HL-60 (cell line): ENCODE results near the gene PCDHB1.
"Not testable (repeated sequence)": the region's sequence is repeated elsewhere in the genome, so short reads cannot be mapped to it uniquely, and the experiment has no call there.

Experiments used
- DNase-seq, 2 experiments: peaks; one replicate each; pipeline ENCODE4 v3.0.0-alpha.2; 2010 to 2020; ENCODE audit warnings: low read depth in 1 of 2, low spot score in 1 of 2
- H3K27ac ChIP-seq: fragments of 250-450 bp; sonication (Bioruptor Pico); replicated peaks from 2 replicates; pipeline ENCODE4 v1.5.1; 2020; ENCODE audit warnings: mild to moderate bottlenecking, moderate library complexity
- H3K27me3 ChIP-seq: fragments of 250-450 bp; sonication (Bioruptor Pico); 2 replicates; pipeline ENCODE4 v1.5.1; 2021; ENCODE audit warnings: mild to moderate bottlenecking, moderate library complexity; ENCODE audit not compliant: insufficient read depth, poor library complexity, severe bottlenecking
- H3K4me3 ChIP-seq: replicated peaks from 2 replicates; pipeline ENCODE4 v1.5.1; 2011; ENCODE audit warnings: mild to moderate bottlenecking, control low read depth, low read length; ENCODE audit not compliant: insufficient read depth
- CTCF ChIP-seq: IDR thresholded peaks from one replicate; pipeline ENCODE4 v1.5.1; 2011; ENCODE audit warnings: low read length, control low read depth, inconsistent platforms; ENCODE audit not compliant: insufficient read depth
- GABPA ChIP-seq: IDR thresholded peaks from 2 replicates; pipeline ENCODE4 v1.6.1; 2012; ENCODE audit warnings: low read depth
- POLR2AphosphoS5 ChIP-seq: IDR thresholded peaks from 2 replicates; pipeline ENCODE4 v1.6.1; 2012; ENCODE audit warnings: low read depth
- SPI1 ChIP-seq: IDR thresholded peaks from 2 replicates; pipeline ENCODE4 v1.6.1; 2012; ENCODE audit warnings: low read depth, mild to moderate bottlenecking, borderline replicate concordance
- TF ChIP-seq, protein P1 (sequence below): IDR thresholded peaks from 2 replicates; pipeline ENCODE4 v1.6.1; 2012; ENCODE audit warnings: low read depth; ENCODE audit not compliant: insufficient replicate concordance

PCDHB1 gene

GRCh38 chr5:141101059-141101458 is 49.9 kb downstream of the PCDHB1 start:
- H3K27ac ChIP-seq = no peak overlapping the region
- no peak overlapping the region for H3K4me3 ChIP-seq
- no peaks in the 10 kb centered on the region for H3K27me3 ChIP-seq
- TF ChIP-seq SPI1 (no peak), POLR2AphosphoS5 (no peak), GABPA (no peak), CTCF (no peak)
- TF ChIP-seq, protein P1, sequence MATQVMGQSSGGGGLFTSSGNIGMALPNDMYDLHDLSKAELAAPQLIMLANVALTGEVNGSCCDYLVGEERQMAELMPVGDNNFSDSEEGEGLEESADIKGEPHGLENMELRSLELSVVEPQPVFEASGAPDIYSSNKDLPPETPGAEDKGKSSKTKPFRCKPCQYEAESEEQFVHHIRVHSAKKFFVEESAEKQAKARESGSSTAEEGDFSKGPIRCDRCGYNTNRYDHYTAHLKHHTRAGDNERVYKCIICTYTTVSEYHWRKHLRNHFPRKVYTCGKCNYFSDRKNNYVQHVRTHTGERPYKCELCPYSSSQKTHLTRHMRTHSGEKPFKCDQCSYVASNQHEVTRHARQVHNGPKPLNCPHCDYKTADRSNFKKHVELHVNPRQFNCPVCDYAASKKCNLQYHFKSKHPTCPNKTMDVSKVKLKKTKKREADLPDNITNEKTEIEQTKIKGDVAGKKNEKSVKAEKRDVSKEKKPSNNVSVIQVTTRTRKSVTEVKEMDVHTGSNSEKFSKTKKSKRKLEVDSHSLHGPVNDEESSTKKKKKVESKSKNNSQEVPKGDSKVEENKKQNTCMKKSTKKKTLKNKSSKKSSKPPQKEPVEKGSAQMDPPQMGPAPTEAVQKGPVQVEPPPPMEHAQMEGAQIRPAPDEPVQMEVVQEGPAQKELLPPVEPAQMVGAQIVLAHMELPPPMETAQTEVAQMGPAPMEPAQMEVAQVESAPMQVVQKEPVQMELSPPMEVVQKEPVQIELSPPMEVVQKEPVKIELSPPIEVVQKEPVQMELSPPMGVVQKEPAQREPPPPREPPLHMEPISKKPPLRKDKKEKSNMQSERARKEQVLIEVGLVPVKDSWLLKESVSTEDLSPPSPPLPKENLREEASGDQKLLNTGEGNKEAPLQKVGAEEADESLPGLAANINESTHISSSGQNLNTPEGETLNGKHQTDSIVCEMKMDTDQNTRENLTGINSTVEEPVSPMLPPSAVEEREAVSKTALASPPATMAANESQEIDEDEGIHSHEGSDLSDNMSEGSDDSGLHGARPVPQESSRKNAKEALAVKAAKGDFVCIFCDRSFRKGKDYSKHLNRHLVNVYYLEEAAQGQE = no peak
- no peak for DNase-seq

GRCh38 chr5:141102070-141102469 is 50.9 kb downstream of the PCDHB1 start:
- not testable (repeated sequence) for H3K27me3 ChIP-seq, H3K27ac ChIP-seq, DNase-seq, H3K4me3 ChIP-seq

- not testable (repeated sequence) for DNase-seq, H3K27ac ChIP-seq, H3K27me3 ChIP-seq, H3K4me3 ChIP-seq
These were observed 51.3 kb downstream of the PCDHB1 start for GRCh38 chr5:141102471-141102870.

GRCh38 chr5:141105350-141105749 is 54.2 kb downstream of the PCDHB1 start:
- no peak for DNase-seq
- Histone ChIP-seq H3K27me3 (no peaks in the 10 kb centered on the region), H3K27ac (no peak overlapping the region), H3K4me3 (no peak overlapping the region)
- no peak for TF ChIP-seq GABPA
- TF ChIP-seq POLR2AphosphoS5 = no peak
- no peak for TF ChIP-seq SPI1
- no peak for TF ChIP-seq CTCF
- TF ChIP-seq, protein P1 = no peak
